Vagina (tissue), 2 donors: ENCODE data around the gene SERPINB10. TPM values are rescaled to one million over a fixed set of nuclear protein-coding genes. Genes with fewer than 3 reads are reported as not detected.

Source experiments
- DNase-seq, 2 donors: peaks; one replicate each; pipeline ENCODE4 v3.0.0-alpha.2; 2017; ENCODE audit errors: extremely low spot score in 2 of 2
- H3K27ac ChIP-seq: fragments of 200-600 bp; sonication (generic); one replicate; pipeline ENCODE4 v1.5.1; 2019
- H3K27me3 ChIP-seq: fragments of 200-600 bp; sonication (generic); one replicate; pipeline ENCODE4 v1.5.1; 2019
- H3K36me3 ChIP-seq, 2 donors: fragments of 200-600 bp; sonication (generic); one replicate each; pipeline ENCODE4 v1.5.1; 2017 to 2019
- H3K4me1 ChIP-seq: fragments of 200-600 bp; sonication (generic); one replicate; pipeline ENCODE4 v1.5.1; 2019
- H3K4me3 ChIP-seq, 2 donors: fragments of 200-600 bp; sonication (generic); 1 replicate in 1 of 2; 2 replicates in 1 of 2; pipeline ENCODE4 v1.5.1; 2016 to 2019
- H3K9me3 ChIP-seq: fragments of 200-600 bp; sonication (generic); one replicate; pipeline ENCODE4 v1.5.1; 2019
- POLR2A ChIP-seq, 2 donors: fragments of 450-650 bp; IDR thresholded peaks; one replicate each; pipeline ENCODE4 v1.6.1; 2017; ENCODE audit warnings: antibody characterized with exemption in 2 of 2, mild to moderate bottlenecking in 2 of 2, moderate library complexity in 2 of 2
- POLR2AphosphoS5 ChIP-seq, 2 donors: sonication (generic); formaldehyde crosslinking; IDR thresholded peaks; one replicate each; pipeline ENCODE4 v1.9.0; 2017; ENCODE audit warnings: antibody characterized with exemption in 2 of 2, mild to moderate bottlenecking in 2 of 2, low read depth in 1 of 2; ENCODE audit not compliant: insufficient read depth in 1 of 2
- intact Hi-C: fragments of 100-400 bp; cut with DNase I; formaldehyde crosslinking; loops from one replicate; pipeline ENCODE4 v1.15.1; 2023
- total RNA-seq: library from RNA; depleted of rRNA; stranded (reverse); fragments of >200 nt; gene quantifications from one replicate; pipeline ENCODE4 v1.2.3, GENCODE V29; 2016
- TF ChIP-seq, protein P1 (sequence below), 3 experiments: fragments of 450-650 bp in 2 of 3; fragments of 200-600 bp in 1 of 3; sonication (generic) in 1 of 3; IDR thresholded peaks; one replicate each; pipeline ENCODE4 v1.5.1; 2017 to 2019; ENCODE audit warnings: antibody characterized with exemption in 3 of 3, mild to moderate bottlenecking in 2 of 3, moderate library complexity in 2 of 3

SERPINB10 gene
- total RNA-seq, 1 donor from 2014 or later, result 0.98 TPM

DNA sequence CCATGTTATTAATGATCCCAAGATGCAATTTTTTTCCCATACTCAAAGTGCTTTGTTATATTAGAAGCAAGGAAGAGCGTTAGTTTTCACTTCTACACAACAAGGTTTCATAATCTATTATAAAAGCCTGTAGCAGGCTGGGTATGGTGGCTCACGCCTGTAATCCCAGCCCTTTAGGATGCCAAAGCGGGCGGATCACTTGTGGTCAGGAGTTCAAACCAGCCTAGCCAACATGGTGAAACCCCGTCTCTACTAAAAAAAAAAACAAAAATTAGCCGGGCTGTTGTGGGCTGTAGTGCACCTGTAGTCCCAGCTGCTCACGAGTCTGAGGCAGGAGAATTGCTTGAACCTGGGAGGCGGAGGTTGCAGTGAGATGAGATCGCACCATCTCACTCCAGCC, 39.2 kb upstream of the SERPINB10 start:
- TF ChIP-seq, protein P1, sequence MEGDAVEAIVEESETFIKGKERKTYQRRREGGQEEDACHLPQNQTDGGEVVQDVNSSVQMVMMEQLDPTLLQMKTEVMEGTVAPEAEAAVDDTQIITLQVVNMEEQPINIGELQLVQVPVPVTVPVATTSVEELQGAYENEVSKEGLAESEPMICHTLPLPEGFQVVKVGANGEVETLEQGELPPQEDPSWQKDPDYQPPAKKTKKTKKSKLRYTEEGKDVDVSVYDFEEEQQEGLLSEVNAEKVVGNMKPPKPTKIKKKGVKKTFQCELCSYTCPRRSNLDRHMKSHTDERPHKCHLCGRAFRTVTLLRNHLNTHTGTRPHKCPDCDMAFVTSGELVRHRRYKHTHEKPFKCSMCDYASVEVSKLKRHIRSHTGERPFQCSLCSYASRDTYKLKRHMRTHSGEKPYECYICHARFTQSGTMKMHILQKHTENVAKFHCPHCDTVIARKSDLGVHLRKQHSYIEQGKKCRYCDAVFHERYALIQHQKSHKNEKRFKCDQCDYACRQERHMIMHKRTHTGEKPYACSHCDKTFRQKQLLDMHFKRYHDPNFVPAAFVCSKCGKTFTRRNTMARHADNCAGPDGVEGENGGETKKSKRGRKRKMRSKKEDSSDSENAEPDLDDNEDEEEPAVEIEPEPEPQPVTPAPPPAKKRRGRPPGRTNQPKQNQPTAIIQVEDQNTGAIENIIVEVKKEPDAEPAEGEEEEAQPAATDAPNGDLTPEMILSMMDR (IDR thresholded peaks at IDR 0.05), result no peak
- TF ChIP-seq POLR2AphosphoS5 (IDR thresholded peaks at IDR 0.05; ENCODE audit: insufficient read depth in 1 of 2, low read depth in 1 of 2), result no peak
- no peak for TF ChIP-seq POLR2A (IDR thresholded peaks at IDR 0.05)
- Histone ChIP-seq H3K4me3 (no peak overlapping the region), H3K36me3 (no peaks in the 10 kb centered on the region), H3K27me3 (no peaks in the 10 kb centered on the region), H3K4me1 (no peaks in the 10 kb centered on the region), H3K27ac (no peak overlapping the region), H3K9me3 (no peaks in the 10 kb centered on the region)
- no peak for DNase-seq
- intact Hi-C loops, result no loop called here

DNA sequence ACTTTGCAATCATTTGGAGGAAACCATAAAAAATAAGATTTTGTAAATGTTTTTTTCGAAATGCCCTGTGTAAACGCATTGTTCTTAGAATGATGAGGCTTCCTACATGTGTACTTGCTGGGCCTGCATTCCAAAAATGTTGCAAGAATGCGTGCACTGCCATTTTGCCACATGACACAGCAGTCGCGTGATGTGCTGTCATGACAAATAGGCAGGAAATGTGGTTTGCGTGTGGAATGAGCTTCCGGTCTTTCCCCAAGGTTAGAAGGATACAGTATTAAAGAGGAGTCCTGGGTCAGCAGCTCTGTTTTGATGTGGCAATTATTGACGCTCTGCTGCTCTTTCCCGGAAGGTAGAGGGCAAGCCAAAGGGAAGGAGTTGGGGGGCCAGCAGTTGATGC, 38.4 kb upstream of the SERPINB10 start:
- no peaks in the 10 kb centered on the region for H3K4me1 ChIP-seq
- TF ChIP-seq, protein P1 (IDR thresholded peaks at IDR 0.05), result no peak
- TF ChIP-seq POLR2AphosphoS5 (IDR thresholded peaks at IDR 0.05; ENCODE audit: insufficient read depth in 1 of 2, low read depth in 1 of 2) (no peak), POLR2A (IDR thresholded peaks at IDR 0.05) (no peak)
- H3K36me3 ChIP-seq, result no peaks in the 10 kb centered on the region
- intact Hi-C loops, result no loop called here
- H3K27ac ChIP-seq, result no peak overlapping the region
- no peak overlapping the region for H3K4me3 ChIP-seq
- no peak for DNase-seq
- H3K27me3 ChIP-seq, result no peaks in the 10 kb centered on the region
- H3K9me3 ChIP-seq, result no peaks in the 10 kb centered on the region

DNA sequence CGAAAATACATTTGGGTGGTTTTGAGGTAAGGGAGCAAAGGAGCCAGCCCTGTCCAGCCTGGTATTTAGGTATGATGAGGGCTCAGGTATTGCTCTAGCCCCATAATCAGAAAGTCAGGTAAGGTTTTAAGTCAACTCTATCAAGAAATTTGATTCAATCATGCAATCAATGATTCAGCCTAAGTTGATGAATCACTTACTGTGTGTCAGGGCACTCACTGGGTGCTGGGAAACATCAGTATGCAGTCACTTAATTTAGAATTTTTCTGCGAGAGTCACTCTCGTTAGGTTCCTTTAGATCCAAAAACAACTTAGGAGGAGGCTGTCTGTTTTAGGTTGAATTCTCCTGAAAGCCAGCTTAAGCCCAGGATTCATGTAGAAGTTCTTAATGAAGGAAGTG, 37.9 kb upstream of the SERPINB10 start:
- no peak for DNase-seq
- TF ChIP-seq POLR2AphosphoS5 (IDR thresholded peaks at IDR 0.05; ENCODE audit: insufficient read depth in 1 of 2, low read depth in 1 of 2) (no peak), POLR2A (IDR thresholded peaks at IDR 0.05) (no peak)
- TF ChIP-seq, protein P1 (IDR thresholded peaks at IDR 0.05), result no peak
- H3K27me3 ChIP-seq, result no peaks in the 10 kb centered on the region
- no peak overlapping the region for H3K27ac ChIP-seq
- H3K9me3 ChIP-seq, result no peaks in the 10 kb centered on the region
- no peaks in the 10 kb centered on the region for H3K4me1 ChIP-seq
- no peaks in the 10 kb centered on the region for H3K36me3 ChIP-seq
- no peak overlapping the region for H3K4me3 ChIP-seq
- intact Hi-C loops, result no loop called here

DNA sequence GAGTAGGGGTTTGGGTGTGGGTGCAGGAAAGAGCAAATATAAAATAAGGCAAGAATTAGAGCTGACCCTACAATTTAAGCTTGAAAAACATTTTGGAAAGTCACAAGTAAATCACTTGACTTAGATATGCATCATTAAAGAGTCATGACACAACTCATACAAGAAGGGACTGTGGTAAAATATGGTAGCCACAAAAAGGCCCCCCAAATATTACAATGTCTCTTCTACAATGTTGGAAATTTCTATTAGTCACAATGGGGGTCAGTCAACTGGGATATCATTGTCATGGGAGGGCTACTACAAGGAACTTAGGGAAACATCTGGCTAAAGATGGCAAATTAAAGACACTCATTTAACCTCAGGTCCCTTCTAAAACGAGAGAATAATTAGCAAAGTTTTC, 35.9 kb upstream of the SERPINB10 start:
- intact Hi-C loops, result no loop called here
- no peak for TF ChIP-seq POLR2AphosphoS5 (IDR thresholded peaks at IDR 0.05; ENCODE audit: insufficient read depth in 1 of 2, low read depth in 1 of 2)
- TF ChIP-seq POLR2A (IDR thresholded peaks at IDR 0.05), result no peak
- TF ChIP-seq, protein P1 (IDR thresholded peaks at IDR 0.05), result no peak
- no peak for DNase-seq

DNA sequence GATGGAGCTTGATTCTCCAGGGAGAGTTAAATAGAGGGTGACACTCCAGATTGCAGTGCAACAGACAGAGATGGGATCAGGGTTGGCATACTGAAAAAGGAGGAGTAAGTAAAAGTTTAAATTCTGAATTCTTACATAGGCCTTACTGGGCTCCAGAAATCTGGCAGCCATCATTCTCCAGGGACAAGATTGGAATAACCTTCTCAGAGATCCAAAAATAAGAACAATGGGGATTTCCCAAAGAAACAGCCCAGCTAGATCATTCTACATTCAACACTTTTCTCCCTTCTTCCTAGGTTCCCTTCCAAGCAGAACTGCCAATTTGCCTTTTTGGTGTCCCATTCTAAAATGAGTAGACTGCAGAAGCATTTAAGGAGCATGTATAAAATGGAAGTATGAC, 35.2 kb upstream of the SERPINB10 start:
- no peak for DNase-seq
- no peaks in the 10 kb centered on the region for H3K27me3 ChIP-seq
- intact Hi-C loops, result no loop called here
- TF ChIP-seq POLR2AphosphoS5 (IDR thresholded peaks at IDR 0.05; ENCODE audit: insufficient read depth in 1 of 2, low read depth in 1 of 2) (no peak), POLR2A (IDR thresholded peaks at IDR 0.05) (no peak)
- TF ChIP-seq, protein P1 (IDR thresholded peaks at IDR 0.05), result no peak
- H3K36me3 ChIP-seq, result no peaks in the 10 kb centered on the region
- H3K4me1 ChIP-seq, result no peaks in the 10 kb centered on the region
- H3K9me3 ChIP-seq, result no peaks in the 10 kb centered on the region
- H3K27ac ChIP-seq, result no peak overlapping the region
- no peak overlapping the region for H3K4me3 ChIP-seq

More for the DNA sequence above, 35.9 kb upstream of the SERPINB10 start:
- H3K36me3 ChIP-seq, result no peaks in the 10 kb centered on the region
- H3K4me1 ChIP-seq, result no peaks in the 10 kb centered on the region
- H3K9me3 ChIP-seq, result no peaks in the 10 kb centered on the region
- H3K27me3 ChIP-seq, result no peaks in the 10 kb centered on the region
- no peak overlapping the region for H3K27ac ChIP-seq
- H3K4me3 ChIP-seq, result no peak overlapping the region
